Measurements from ENCODE around the gene ARSB.
"Not testable (repeated sequence)": the region's sequence is repeated elsewhere in the genome, so short reads cannot be mapped to it uniquely, and the experiment has no call there.

Gene ARSB

DNA sequence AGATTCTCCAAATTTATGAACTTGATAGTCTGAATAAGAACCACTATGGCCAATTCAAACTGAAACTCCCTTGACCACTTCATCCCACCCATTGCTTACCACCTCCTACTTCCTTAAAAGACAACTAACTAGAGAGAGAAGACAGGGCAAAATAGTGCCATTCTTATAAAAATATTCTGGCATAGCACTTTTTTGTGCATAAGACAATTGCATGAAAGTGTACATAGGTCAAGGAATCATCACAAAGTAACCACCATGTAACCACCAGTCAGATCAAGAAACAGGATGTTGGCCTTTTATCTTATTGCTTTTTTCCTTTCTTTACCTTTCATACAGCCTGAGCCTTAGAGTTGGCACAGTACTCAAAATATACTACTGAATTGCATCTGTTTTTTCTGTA lies 8.1 kb upstream of the ARSB start:
- no peak for DNase-seq

GRCh38 chr5:78992146-78992545 lies 7.0 kb upstream of the ARSB start:
- DNase-seq = no peak

DNA sequence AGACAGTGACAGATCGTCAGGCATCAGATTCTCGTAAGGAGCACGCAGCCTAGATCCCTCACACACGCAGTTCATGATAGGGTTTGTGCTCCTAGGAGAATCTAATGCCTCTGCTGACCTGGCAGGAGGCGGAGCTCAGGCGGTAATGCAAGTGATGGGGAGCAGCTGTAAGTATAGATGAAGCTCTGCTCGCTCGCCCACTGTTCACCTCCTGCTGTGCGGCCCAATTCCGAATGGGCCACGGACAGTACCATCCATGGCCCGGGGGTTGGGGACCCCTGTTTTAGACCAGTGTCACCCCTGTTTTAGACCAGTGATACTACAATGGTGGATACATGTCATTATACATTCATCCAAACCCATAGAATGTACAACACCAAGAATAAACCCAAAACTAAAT lies 4.0 kb upstream of the ARSB start:
- no peak for DNase-seq

GRCh38 chr5:78985725-78986223 lies 664 bp upstream of the ARSB start:
- DNase-seq = no peak

GRCh38 chr5:78984439-78985115 lies 533 bp downstream of the ARSB start:
- DNase-seq = peak; percentile 24

DNA sequence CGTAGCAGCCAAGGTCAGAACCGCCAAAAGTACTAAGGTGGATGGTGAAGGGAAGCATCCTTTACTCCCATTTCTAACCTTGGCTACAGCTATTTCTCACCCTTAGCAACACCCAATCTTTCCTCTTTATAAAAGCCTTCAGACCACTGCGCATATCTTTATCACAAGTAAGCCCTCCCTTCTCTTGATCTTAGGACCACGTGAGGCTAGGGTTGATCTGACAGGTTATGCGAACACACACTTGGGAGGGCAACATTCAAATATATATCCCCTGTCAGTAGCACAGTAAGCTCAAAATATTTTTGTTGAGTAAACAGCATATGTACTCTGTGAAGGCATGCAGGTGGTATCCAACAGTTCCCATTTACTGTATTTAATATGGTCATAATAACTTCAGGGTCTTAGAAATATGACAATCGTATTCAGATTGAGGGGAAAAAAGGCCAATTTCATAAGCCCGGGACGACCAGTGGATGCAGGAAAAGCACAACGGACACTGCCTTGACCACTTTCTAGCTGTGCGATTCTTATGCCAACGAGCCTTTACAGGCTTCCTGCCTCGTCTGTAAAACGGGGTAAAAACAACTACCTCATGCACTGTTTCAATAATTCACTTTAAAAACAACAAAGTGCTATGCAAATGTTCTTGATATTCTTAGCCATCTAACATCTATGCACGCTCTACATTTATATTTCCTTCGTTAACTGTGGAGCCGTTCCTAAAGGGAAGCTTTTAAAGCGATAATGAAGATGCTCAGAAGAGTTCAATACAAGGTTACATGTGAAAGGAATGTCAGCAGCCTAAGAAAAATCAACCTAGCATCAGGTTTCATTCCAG lies 1.3 kb downstream of the ARSB start:
- no peak for DNase-seq

DNA sequence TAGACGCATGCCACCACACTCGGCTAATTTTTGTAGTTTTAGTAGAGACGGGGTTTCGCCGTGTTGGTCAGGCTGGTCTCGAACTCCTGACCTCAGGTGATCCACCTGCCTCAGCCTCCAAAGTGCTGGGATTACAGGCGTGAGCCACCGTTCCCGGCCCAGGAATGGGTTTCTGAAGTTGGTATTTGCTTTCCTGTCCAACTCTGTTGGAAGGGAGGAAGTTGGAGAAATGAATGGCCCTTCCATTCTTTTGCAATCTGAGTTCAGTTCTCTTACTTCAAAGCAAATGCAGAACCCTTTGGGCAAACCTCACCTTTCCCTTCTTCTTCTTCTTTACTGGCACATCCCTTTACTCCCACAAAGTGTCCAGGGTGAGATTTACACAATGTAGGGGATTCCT lies 1.9 kb downstream of the ARSB start:
- not testable (repeated sequence) for DNase-seq

DNA sequence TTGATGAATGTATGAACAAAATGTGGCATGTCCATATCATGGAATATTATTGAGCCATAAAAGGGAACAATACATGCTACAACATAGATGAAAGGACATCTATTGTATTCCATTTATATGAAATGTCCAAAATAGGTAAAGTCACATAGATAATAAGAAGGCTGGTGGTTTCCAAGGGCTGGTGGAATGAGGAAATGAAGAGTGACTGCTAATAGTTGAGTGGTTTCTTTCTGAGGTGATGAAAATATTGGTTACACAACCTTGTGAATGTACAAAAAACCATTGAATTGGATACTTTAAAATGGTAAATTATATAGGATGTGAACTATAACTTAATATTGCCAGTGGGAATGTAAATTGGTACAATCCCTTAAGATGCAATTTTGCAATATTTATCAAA lies 5.2 kb downstream of the ARSB start:
- DNase-seq = no peak

DNA sequence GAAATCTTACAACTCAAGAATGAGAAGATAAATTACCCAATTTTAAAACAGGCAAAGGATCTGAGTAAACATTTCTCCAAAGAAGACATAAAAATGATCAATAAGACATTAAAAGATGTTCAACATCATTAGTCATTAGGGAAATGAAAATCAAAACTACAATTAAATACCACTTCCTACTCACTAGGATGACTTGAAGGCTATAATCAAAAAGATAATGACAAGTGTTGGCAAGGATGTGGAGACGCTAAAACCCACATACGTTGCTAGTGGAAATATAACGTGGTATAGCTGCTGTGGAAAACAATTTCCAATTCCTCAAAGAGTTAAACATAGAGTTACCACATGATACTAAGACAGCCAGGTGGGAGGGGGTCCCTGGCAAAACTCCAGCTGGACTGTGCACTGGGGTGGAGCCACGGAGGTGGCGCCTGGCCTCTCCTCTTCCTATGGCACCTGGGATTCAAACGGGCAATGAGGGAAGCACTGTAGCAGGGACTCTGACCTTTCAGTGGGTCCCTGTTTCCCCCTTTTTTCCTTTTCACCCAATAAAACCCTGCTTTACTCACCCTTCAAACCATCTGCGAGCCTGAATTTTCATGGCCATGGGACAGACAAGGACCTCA lies 5.9 kb downstream of the ARSB start:
- DNase-seq = no peak

DNA sequence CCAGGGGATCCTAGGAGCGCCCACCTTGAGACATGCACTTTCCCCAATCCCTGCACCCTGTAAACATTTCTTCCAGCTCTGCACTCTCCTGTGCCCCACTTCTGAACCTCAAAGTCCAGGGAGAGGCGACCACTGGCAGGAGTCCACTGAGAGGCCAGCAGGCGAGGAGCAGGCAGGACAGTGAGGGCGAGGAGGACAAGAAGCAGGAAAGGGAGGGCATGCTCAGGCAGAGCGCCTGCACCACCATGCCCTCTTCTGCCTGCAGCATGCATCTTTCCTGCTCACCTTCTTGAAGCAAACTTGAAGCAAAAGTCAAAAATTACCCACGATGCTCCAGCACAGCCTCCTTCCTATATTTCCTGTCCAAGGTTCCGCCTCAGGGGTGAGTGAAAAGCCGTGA lies 10.1 kb downstream of the ARSB start:
- no peak for DNase-seq

DNA sequence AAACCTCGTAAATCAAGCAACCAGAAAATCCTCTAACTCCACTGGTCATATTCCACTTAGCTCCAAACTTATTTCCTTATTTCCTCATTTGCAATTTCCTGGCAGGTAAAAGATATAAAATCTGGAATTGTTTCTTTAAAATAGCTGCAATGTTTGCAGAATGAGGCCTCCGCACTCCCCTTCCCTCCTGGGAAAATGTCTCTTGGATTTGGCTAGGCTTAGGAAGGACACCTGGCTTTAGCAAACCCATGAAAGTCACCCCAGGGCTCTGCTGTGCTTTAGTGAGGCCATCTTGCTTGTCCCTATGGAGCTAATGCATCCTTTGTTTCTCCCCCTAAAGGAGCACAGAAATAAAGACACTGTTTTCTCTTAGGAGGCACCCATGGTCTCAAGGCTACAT lies 10.5 kb downstream of the ARSB start:
- no peak for DNase-seq

GRCh38 chr5:78974011-78974410 lies 11.1 kb downstream of the ARSB start:
- DNase-seq = no peak

DNA sequence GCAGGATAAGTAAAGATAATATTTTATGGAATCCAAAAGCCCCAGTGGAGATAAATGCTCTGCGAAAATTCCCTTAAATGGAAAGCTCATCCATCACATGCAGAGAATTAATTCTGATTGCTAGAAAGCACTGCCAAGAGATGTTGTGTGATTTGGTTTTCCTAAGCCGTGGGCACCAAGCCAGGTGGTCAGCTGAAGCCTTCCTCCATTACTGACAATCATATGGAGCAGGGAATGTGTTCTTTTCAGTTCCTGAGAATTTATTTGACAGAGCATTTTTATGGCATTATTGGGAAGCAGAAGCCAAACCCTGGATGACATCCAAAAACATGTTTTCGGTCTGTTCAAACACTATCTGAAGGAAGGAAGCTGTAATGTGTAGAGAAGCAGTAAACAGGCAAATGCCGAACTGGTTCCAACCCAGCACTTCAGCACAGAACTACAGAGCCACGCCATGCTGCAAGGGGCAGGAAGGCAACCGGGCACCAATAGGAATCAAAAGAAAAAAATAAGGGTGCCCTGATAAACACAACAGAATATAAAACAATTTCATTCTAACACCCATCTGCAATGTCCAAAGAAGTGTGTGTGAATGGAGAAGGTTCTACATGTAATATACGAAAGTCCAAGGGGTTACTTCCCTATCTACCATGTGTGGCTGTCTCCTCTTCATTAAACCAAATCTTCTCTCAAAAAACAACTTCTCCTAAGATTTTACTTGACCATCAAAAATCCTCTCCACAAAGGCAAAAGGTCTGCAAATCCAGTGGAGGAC lies 12.3 kb downstream of the ARSB start:
- DNase-seq = no peak

DNA sequence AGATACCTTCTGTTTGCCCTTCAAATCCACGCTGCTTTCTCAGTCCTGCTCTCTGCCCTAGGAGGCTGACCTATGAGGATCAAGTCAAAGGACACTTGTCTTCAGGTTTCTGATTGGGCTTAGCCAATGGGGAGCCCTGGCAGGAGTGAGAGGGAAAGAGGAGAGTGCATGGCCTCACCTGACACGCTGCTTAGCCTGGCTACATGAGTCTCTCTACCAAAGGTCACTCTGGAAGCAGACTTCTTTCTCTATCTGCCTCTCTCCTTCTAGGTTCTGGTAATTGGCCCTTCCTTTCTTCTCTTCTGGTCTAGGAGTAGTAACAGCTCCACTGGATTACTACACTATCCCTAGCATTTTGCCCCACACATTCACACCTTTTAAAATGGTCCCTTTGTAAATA lies 13.1 kb downstream of the ARSB start:
- no peak for DNase-seq

GRCh38 chr5:78968781-78969180 lies 16.3 kb downstream of the ARSB start:
- no peak for DNase-seq

GRCh38 chr5:78964889-78965288 lies 20.2 kb downstream of the ARSB start:
- DNase-seq = no peak

DNA sequence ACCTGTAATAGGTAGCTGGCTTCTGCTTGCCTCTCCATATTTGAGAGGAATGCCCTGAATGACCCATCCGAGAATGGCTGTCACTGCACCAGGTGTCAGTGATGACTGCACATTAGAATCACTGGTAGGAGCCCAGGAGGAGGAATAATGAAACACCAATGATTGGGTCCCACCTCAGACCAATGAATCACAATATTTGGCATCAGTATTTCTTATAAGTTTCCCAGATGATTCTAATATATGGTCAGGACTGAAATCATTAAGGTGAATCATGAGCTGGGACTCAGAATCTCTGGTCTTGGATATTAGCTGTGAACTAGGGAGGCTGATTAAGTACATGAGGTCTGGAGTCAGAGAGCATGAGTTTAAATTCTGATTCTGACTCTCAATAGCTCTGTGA lies 23.4 kb downstream of the ARSB start:
- no peak for DNase-seq

DNA sequence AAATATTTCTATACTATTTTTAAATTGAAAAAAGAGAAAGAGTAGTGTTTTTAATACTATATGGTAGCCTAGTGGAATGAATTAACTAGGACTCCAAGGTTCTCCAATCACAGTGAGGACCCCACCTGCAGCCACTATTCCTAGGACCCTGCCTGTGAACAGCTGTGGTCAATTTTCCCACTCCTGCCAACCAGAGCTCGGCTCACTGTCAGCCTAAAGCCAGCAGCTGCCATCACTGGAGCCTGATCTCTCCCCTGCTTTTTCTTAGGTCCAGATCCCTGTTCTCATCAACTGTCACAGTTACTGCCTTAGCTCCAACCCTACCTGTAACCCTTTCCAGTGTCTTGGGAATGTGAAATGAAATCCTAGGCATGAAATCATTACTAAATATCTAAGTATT lies 25.3 kb downstream of the ARSB start:
- no peak for DNase-seq

GRCh38 chr5:78958672-78959445 lies 26.3 kb downstream of the ARSB start:
- DNase-seq = no peak

DNA sequence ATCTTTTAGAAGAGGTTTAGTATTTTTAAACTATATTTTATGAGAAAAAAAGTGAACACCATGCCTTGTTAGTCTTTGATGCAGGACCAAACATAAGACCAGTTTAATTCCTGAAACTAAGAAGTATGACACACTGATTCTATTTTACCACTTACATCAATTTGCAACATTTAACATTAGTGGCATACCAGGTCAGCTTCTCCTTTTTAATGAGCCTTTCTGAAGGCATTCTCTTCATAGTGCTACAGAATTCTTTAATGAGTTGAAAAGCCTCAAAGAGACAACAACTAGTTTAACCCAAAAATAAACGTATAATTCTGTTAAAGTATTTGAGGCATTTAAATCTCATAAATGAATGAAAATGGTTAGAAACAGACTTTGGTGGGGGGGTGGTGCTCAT lies 28.2 kb downstream of the ARSB start:
- no peak for DNase-seq

GRCh38 chr5:78953092-78953800 lies 31.9 kb downstream of the ARSB start:
- DNase-seq = no peak

GRCh38 chr5:78930721-78931120 lies 54.4 kb downstream of the ARSB start:
- DNase-seq = no peak

Measured in GF-D8 (cell line).